RWPE2 (cell line): ENCODE data around the gene MIAT.

ENCODE experiments used
- ATAC-seq: fragments of 200-7000 bp; cut with Tn5 transposase; 3 replicates; pipeline ENCODE4 v1.9.1; 2021; ENCODE audit warnings: low read depth
- DNase-seq: peaks from one replicate; pipeline ENCODE4 v3.0.0-alpha.2; 2020; ENCODE audit warnings: low spot score
- H3K27ac ChIP-seq: fragments of 450-650 bp; 2 replicates; pipeline ENCODE4 v1.5.1; 2017; ENCODE audit warnings: mild to moderate bottlenecking; ENCODE audit not compliant: poor library complexity, severe bottlenecking
- H3K27me3 ChIP-seq: fragments of 250-450 bp; sonication (Bioruptor Pico); 2 replicates; pipeline ENCODE4 v1.5.1; 2021; ENCODE audit warnings: mild to moderate bottlenecking, moderate library complexity; ENCODE audit not compliant: insufficient read depth, poor library complexity, severe bottlenecking
- H3K36me3 ChIP-seq: fragments of 250-450 bp; sonication (Bioruptor Pico); 2 replicates; pipeline ENCODE4 v1.5.1; 2020; ENCODE audit warnings: low read depth, mild to moderate bottlenecking, moderate library complexity
- H3K4me1 ChIP-seq: fragments of 250-450 bp; sonication (Bioruptor Pico); 2 replicates; pipeline ENCODE4 v1.5.1; 2021; ENCODE audit warnings: mild to moderate bottlenecking, moderate library complexity; ENCODE audit not compliant: insufficient read depth, poor library complexity, severe bottlenecking
- H3K4me3 ChIP-seq: fragments of 250-450 bp; sonication (Bioruptor Pico); 2 replicates; pipeline ENCODE4 v1.5.1; 2021; ENCODE audit warnings: mild to moderate bottlenecking, moderate library complexity; ENCODE audit not compliant: severe bottlenecking
- H3K9me3 ChIP-seq: fragments of 250-450 bp; sonication (Bioruptor Pico); 2 replicates; pipeline ENCODE4 v1.5.1; 2021; ENCODE audit warnings: mild to moderate bottlenecking, moderate library complexity; ENCODE audit not compliant: severe bottlenecking
- TF ChIP-seq, protein P1 (sequence below): fragments of 450-650 bp; IDR thresholded peaks from one replicate; pipeline ENCODE4 v1.5.1; 2017; ENCODE audit warnings: mild to moderate bottlenecking, moderate library complexity; ENCODE audit not compliant: poor library complexity, severe bottlenecking

MIAT gene

DNA sequence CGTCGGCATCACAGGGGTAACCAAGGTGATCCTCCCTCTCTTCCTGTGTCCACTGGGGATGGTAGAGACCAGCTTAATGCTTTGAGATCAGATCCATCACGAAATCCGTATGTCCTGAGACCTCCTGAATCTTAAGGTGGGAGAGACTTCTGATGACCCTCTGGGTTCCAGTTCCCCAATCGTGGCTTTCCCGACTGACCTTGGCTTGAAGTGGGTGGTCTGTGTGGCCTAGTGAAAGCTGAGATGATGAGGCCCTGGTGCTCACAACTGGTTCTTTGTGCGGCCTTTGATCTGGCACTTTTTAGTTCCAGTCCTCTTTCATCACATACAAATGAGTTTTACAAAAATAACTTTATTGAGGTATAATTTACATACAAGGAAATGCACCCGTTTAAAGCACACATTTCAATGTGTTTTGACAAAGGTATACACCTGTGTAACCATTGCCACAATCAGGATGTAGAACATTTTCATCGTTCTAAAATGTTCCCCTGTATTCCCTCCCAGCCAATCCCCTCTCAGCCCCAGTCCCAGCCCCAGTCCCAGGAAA, 6.1 kb downstream of the MIAT start:
- TF ChIP-seq, protein P1, sequence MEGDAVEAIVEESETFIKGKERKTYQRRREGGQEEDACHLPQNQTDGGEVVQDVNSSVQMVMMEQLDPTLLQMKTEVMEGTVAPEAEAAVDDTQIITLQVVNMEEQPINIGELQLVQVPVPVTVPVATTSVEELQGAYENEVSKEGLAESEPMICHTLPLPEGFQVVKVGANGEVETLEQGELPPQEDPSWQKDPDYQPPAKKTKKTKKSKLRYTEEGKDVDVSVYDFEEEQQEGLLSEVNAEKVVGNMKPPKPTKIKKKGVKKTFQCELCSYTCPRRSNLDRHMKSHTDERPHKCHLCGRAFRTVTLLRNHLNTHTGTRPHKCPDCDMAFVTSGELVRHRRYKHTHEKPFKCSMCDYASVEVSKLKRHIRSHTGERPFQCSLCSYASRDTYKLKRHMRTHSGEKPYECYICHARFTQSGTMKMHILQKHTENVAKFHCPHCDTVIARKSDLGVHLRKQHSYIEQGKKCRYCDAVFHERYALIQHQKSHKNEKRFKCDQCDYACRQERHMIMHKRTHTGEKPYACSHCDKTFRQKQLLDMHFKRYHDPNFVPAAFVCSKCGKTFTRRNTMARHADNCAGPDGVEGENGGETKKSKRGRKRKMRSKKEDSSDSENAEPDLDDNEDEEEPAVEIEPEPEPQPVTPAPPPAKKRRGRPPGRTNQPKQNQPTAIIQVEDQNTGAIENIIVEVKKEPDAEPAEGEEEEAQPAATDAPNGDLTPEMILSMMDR, result no peak
- no peaks in the 10 kb centered on the region for H3K36me3 ChIP-seq
- peaks cover 2% of the 10 kb centered on the region for H3K27me3 ChIP-seq
- no peaks in the 10 kb centered on the region for H3K9me3 ChIP-seq
- H3K4me1 ChIP-seq, result peaks cover 10% of the 10 kb centered on the region
- no peak for ATAC-seq
- H3K27ac ChIP-seq, result no peak overlapping the region
- no peak for DNase-seq
- no peak overlapping the region for H3K4me3 ChIP-seq

- Histone ChIP-seq H3K27ac (no peak overlapping the region), H3K4me3 (no peak overlapping the region), H3K27me3 (no peaks in the 10 kb centered on the region), H3K9me3 (no peaks in the 10 kb centered on the region), H3K36me3 (no peaks in the 10 kb centered on the region), H3K4me1 (peaks cover 4% of the 10 kb centered on the region)
- ATAC-seq (0 out of 3 replicates have a peak, but pooled peaks have one; percentile 6), DNase-seq (no peak)
- TF ChIP-seq, protein P1, result peak; percentile 55
Measured at GRCh38 chr22:26665813-26666231, 8.4 kb downstream of the MIAT start.

DNA sequence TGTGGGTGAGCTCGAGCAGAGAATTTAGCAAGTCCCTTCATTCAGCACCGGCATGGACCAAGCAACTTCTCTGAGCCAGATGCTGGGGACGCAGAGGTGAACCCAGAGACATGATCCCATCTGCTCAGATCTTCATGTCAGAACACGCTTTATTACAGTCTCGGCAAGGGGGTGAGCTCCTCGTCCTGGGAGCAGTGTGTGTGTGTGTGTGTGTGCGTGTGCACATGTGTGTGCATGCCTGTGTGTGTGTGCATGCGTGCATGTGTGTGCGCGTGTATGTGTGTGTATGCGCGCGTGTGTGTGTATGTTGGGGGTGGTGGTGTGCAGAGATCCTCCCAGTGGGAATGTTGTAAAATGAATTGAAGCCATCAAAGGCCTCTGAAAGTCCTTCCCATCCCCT, 9.8 kb downstream of the MIAT start:
- H3K9me3 ChIP-seq, result no peaks in the 10 kb centered on the region
- DNase-seq (no peak), ATAC-seq (no peak)
- no peaks in the 10 kb centered on the region for H3K27me3 ChIP-seq
- no peaks in the 10 kb centered on the region for H3K36me3 ChIP-seq
- no peak overlapping the region for H3K27ac ChIP-seq
- no peak overlapping the region for H3K4me3 ChIP-seq
- TF ChIP-seq, protein P1, result no peak
- peaks cover 11% of the 10 kb centered on the region for H3K4me1 ChIP-seq

DNA sequence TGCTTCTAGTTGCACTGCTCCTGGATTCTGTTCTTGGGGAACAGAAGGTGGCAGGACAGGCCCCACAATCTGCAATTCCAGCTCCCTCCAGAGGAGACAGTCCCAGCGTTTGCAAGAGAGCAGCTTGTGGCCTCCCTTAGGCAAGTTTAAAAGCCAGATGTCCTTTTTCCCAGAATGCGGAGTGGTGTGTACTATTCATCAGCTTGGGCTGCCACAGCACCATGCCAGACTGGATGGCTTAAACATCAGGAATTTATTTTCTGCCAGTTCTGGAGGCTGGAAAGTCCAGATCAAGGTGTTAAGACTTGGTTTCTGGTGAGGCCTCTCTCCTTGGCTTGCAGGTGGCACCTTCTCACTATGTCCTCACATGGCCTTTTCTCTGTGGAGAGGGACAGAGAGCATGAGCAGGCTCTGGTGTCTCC, 11.7 kb downstream of the MIAT start:
- H3K27me3 ChIP-seq, result no peaks in the 10 kb centered on the region
- no peak for DNase-seq

DNA sequence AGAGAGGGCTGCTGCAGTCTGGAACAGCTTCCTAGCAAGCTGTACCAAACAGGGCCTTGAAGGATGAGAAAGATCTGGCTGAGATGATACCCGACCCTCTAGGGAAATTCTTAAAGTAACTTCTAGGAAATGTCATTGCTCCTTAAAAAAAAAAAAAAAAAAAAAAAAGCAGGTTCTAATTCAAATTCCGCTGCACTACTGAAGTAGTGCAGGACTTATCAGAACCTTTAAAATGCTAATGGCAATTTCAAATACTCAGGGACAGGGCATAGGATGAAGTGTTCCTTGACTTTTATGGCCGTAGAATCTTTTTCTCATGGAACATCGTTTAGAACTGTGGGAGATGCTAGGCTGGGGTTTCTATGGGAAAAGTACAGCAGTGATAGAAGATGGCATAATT, 13.1 kb downstream of the MIAT start:
- Histone ChIP-seq H3K27ac (peak overlapping the region; percentile 99), H3K4me3 (no peak overlapping the region), H3K4me1 (peaks cover 25% of the 10 kb centered on the region), H3K36me3 (no peaks in the 10 kb centered on the region), H3K27me3 (no peaks in the 10 kb centered on the region), H3K9me3 (no peaks in the 10 kb centered on the region)
- ATAC-seq, result no peak
- TF ChIP-seq, protein P1, result no peak
- no peak for DNase-seq

More for the DNA sequence above, 11.7 kb downstream of the MIAT start:
- no peak for ATAC-seq
- Histone ChIP-seq H3K27ac (no peak overlapping the region), H3K4me3 (no peak overlapping the region), H3K36me3 (no peaks in the 10 kb centered on the region), H3K9me3 (no peaks in the 10 kb centered on the region), H3K4me1 (peaks cover 18% of the 10 kb centered on the region)
- TF ChIP-seq, protein P1, result peak; percentile 36
